HG03469 (cell line): ENCODE measurements around the gene IPO11.
"Not testable (repeated sequence)": the region's sequence is repeated elsewhere in the genome, so short reads cannot be mapped to it uniquely, and the experiment has no call there.

Experiments used
- ATAC-seq: cut with Tn5 transposase; IDR thresholded peaks from one replicate; pipeline ENCODE4 v1.9.1; 2021; ENCODE audit warnings: mild to moderate bottlenecking, moderate library complexity, moderate number of reproducible peaks; ENCODE audit not compliant: unreplicated experiment

Gene IPO11

GRCh38 chr5:62594364-62594984 lies 181.9 kb downstream of the IPO11 start:
- ATAC-seq = no peak

GRCh38 chr5:62596096-62596495 lies 183.5 kb downstream of the IPO11 start:
- ATAC-seq = no peak

GRCh38 chr5:62596691-62597090 lies 184.1 kb downstream of the IPO11 start:
- ATAC-seq = no peak

- no peak for ATAC-seq
These were observed 184.8 kb downstream of the IPO11 start for GRCh38 chr5:62597314-62597713.

GRCh38 chr5:62600560-62601252 lies 188.1 kb downstream of the IPO11 start:
- no peak for ATAC-seq

GRCh38 chr5:62603934-62604333 lies 191.4 kb downstream of the IPO11 start:
- ATAC-seq = no peak

GRCh38 chr5:62605638-62606037 lies 193.1 kb downstream of the IPO11 start:
- no peak for ATAC-seq

GRCh38 chr5:62606878-62607277 lies 194.3 kb downstream of the IPO11 start:
- no peak for ATAC-seq

GRCh38 chr5:62607615-62608014 lies 195.1 kb downstream of the IPO11 start:
- no peak for ATAC-seq

- ATAC-seq = no peak
These were observed 196.3 kb downstream of the IPO11 start for GRCh38 chr5:62608529-62609511.

- no peak for ATAC-seq
These were observed 201.8 kb downstream of the IPO11 start for GRCh38 chr5:62614355-62614754.

- ATAC-seq = no peak
These were observed 204.2 kb downstream of the IPO11 start for GRCh38 chr5:62616615-62617277.

GRCh38 chr5:62617943-62618342 lies 205.4 kb downstream of the IPO11 start:
- ATAC-seq = no peak

GRCh38 chr5:62620761-62621160 lies 208.2 kb downstream of the IPO11 start:
- no peak for ATAC-seq

- ATAC-seq = no peak
These were observed 208.7 kb downstream of the IPO11 start for GRCh38 chr5:62621280-62621679.

GRCh38 chr5:62623271-62623670 lies 210.7 kb downstream of the IPO11 start:
- no peak for ATAC-seq

GRCh38 chr5:62624436-62624835 lies 211.9 kb downstream of the IPO11 start:
- not testable (repeated sequence) for ATAC-seq

- no peak for ATAC-seq
These were observed 214.0 kb downstream of the IPO11 start for GRCh38 chr5:62626534-62626933.

GRCh38 chr5:62627121-62627520 lies 214.6 kb downstream of the IPO11 start:
- no peak for ATAC-seq

- no peak for ATAC-seq
These were observed 215.3 kb downstream of the IPO11 start for GRCh38 chr5:62627901-62628300.
